Glutamatergic neuron (in vitro differentiated cells): ENCODE data around the gene WNT7B. TPM values are rescaled to one million over a fixed set of nuclear protein-coding genes. Genes with fewer than 3 reads are reported as not detected.

Experiments
- DNase-seq: peaks from one replicate; pipeline ENCODE4 v3.0.0; 2022
- H3K27ac Mint-ChIP-seq: one replicate; pipeline ENCODE4 v1.8.0; 2020; ENCODE audit warnings: mild to moderate bottlenecking, mixed read lengths, inconsistent platforms; ENCODE audit not compliant: unreplicated experiment
- H3K27me3 Mint-ChIP-seq: one replicate; pipeline ENCODE4 v1.8.0; 2020; ENCODE audit warnings: mild to moderate bottlenecking, moderate library complexity, mixed read lengths, inconsistent platforms; ENCODE audit not compliant: unreplicated experiment
- H3K36me3 Mint-ChIP-seq: one replicate; pipeline ENCODE4 v1.8.0; 2020; ENCODE audit warnings: mild to moderate bottlenecking, mixed read lengths, inconsistent platforms; ENCODE audit not compliant: unreplicated experiment
- H3K4me1 Mint-ChIP-seq: one replicate; pipeline ENCODE4 v1.8.0; 2020; ENCODE audit warnings: mild to moderate bottlenecking, low read depth, mixed read lengths, inconsistent platforms; ENCODE audit not compliant: unreplicated experiment
- H3K4me3 Mint-ChIP-seq: one replicate; pipeline ENCODE4 v1.8.0; 2020; ENCODE audit warnings: mild to moderate bottlenecking, mixed read lengths, inconsistent platforms; ENCODE audit not compliant: unreplicated experiment
- H3K9me3 Mint-ChIP-seq: one replicate; pipeline ENCODE4 v1.8.0; 2020; ENCODE audit warnings: mild to moderate bottlenecking, moderate library complexity, mixed read lengths, inconsistent platforms; ENCODE audit not compliant: unreplicated experiment
- total RNA-seq: library from RNA; stranded (reverse); fragmentation: NEBNext Ultra II Directional; extraction: Animal tissue kit (Norgen Biotek cat#: 25700); gene quantifications from one replicate; pipeline ENCODE4 v1.2.1, GENCODE V29; 2021; ENCODE audit not compliant: unreplicated experiment
- TF ChIP-seq, protein P1 (sequence below): fragments of 200-600 bp; sonication (generic); IDR thresholded peaks from one replicate; pipeline ENCODE4 v1.5.0; 2021; ENCODE audit not compliant: partially characterized antibody, unreplicated experiment

The WNT7B gene
- total RNA-seq, 1 donor from 2014 or later = 0.37 TPM

GRCh38 chr22:45906946-45907345 is 70.0 kb downstream of the WNT7B start:
- H3K4me3 Mint-ChIP-seq = no peak overlapping the region
- H3K27ac Mint-ChIP-seq = no peak overlapping the region
- H3K36me3 Mint-ChIP-seq = no peaks in the 10 kb centered on the region
- peaks cover 3% of the 10 kb centered on the region for H3K9me3 Mint-ChIP-seq
- H3K4me1 Mint-ChIP-seq = peaks cover 3% of the 10 kb centered on the region
- TF ChIP-seq, protein P1, sequence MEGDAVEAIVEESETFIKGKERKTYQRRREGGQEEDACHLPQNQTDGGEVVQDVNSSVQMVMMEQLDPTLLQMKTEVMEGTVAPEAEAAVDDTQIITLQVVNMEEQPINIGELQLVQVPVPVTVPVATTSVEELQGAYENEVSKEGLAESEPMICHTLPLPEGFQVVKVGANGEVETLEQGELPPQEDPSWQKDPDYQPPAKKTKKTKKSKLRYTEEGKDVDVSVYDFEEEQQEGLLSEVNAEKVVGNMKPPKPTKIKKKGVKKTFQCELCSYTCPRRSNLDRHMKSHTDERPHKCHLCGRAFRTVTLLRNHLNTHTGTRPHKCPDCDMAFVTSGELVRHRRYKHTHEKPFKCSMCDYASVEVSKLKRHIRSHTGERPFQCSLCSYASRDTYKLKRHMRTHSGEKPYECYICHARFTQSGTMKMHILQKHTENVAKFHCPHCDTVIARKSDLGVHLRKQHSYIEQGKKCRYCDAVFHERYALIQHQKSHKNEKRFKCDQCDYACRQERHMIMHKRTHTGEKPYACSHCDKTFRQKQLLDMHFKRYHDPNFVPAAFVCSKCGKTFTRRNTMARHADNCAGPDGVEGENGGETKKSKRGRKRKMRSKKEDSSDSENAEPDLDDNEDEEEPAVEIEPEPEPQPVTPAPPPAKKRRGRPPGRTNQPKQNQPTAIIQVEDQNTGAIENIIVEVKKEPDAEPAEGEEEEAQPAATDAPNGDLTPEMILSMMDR = no peak
- peaks cover 9% of the 10 kb centered on the region for H3K27me3 Mint-ChIP-seq
- no peak for DNase-seq

DNA sequence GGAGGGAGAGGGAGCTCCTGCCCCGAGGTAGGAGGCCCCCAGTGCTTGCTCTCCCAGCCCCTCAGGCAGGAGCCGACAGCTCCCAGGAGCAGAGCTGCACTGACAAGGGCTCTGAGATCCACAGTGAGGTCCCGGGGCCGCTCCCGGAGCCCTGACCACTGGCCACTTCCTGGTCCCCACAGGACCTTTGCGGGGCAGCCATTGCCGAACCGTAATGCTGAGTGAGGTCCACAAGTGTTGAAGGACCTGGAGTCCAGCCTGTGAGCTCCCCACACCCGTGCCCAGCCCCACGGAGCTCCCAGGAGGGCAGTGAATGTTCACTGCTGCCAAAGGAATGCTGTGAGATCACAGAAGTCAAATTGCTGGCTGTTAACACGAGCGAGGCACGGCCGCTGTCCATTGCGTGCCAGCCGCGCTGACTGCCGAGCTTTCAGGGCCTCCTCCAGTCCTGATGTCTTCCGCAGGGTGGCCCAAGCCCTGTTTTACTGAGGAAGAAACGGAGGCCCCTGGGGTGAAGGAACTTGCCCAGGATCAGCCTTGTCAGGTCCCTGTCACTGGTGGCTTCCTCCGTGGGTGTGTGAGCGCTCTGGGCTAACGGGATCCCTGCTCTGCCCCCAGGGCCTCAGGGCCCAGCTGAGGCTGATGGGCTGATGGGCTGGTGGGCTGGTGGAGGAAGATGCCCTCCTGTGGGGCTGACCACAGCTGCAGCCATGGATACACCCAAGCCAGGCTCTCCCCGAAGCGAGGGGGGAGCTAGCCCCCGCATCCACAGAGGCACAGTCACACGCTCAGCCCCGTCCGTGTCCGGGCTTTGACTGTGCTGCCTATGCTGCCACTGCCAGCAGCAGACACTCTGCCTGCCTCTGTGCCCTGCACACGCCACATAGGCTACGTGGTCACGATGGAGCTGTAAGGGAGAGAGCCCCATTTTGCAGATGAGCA is 70.8 kb downstream of the WNT7B start:
- H3K27me3 Mint-ChIP-seq = peaks cover 9% of the 10 kb centered on the region
- DNase-seq = no peak
- peaks cover 3% of the 10 kb centered on the region for H3K4me1 Mint-ChIP-seq
- no peak overlapping the region for H3K27ac Mint-ChIP-seq
- H3K9me3 Mint-ChIP-seq = peaks cover 3% of the 10 kb centered on the region
- TF ChIP-seq, protein P1 = no peak
- no peak overlapping the region for H3K4me3 Mint-ChIP-seq
- H3K36me3 Mint-ChIP-seq = no peaks in the 10 kb centered on the region

DNA sequence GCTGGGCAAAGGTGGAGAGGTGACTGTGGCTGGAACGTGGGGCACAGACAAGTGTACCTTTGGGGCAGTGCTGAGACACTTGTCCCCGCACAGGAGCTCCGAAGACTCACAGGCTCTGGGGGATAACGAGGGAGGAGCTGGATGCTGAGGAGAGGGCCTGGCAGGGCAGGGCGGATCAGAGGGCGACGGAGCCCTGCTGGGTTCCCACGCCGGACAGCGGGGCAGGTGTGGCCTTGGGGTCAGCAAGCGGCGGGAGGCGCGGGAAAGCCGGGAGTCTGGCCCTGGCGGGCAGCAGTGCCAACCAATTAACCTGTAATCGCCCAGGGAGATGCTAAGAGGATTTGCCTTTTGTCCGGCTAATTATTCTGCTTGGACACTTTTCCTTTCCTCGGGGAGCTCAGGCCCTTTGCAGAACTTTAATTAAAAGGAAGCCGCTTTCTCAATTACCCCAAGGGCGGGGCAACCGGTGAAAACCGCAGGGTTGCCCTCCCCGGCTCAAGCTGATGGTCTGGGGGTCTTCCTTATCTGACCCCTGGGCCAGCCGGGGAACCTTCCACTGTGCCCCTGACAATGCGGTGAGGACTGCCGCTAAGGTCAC is 71.5 kb downstream of the WNT7B start:
- H3K4me1 Mint-ChIP-seq = peaks cover 3% of the 10 kb centered on the region
- TF ChIP-seq, protein P1 = no peak
- no peak overlapping the region for H3K4me3 Mint-ChIP-seq
- peaks cover 8% of the 10 kb centered on the region for H3K27me3 Mint-ChIP-seq
- DNase-seq = no peak
- H3K27ac Mint-ChIP-seq = no peak overlapping the region
- no peaks in the 10 kb centered on the region for H3K36me3 Mint-ChIP-seq
- H3K9me3 Mint-ChIP-seq = peaks cover 3% of the 10 kb centered on the region

DNA sequence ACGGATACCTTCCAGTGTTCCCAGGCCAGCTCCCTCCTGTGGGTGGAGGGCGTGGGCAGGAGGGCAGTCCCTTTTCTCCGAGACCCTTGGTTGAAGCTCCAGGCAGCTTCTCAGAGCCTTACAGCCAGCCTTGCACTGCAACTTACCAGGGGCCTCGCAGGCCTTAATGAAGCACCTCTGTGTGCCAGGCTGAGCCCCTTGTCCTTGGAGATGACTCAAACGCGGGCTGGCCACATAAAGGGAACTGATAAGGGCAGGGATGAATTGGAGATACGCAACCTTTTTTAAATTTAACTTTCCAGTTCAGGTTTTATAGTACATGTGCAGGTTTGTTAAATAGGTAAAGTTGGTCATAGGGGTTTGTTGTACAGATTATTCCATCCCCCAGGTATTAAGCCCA is 72.7 kb downstream of the WNT7B start:
- Mint-ChIP-seq H3K36me3 (no peaks in the 10 kb centered on the region), H3K4me3 (no peak overlapping the region), H3K4me1 (peaks cover 3% of the 10 kb centered on the region), H3K9me3 (peaks cover 3% of the 10 kb centered on the region), H3K27ac (no peak overlapping the region), H3K27me3 (peaks cover 8% of the 10 kb centered on the region)
- no peak for DNase-seq
- TF ChIP-seq, protein P1 = no peak
